HG03064 (cell line): ENCODE measurements around the gene IKZF2.
A peak's percentile ranks its signal among the peaks of the same experiment; 100 is the strongest.

ENCODE experiments used
- ATAC-seq: cut with Tn5 transposase; IDR thresholded peaks from one replicate; pipeline ENCODE4 v1.9.1; 2021; ENCODE audit warnings: low read depth; ENCODE audit not compliant: unreplicated experiment

The IKZF2 gene

GRCh38 chr2:213010106-213010779, 141.2 kb downstream of the IKZF2 start:
- no peak for ATAC-seq

DNA sequence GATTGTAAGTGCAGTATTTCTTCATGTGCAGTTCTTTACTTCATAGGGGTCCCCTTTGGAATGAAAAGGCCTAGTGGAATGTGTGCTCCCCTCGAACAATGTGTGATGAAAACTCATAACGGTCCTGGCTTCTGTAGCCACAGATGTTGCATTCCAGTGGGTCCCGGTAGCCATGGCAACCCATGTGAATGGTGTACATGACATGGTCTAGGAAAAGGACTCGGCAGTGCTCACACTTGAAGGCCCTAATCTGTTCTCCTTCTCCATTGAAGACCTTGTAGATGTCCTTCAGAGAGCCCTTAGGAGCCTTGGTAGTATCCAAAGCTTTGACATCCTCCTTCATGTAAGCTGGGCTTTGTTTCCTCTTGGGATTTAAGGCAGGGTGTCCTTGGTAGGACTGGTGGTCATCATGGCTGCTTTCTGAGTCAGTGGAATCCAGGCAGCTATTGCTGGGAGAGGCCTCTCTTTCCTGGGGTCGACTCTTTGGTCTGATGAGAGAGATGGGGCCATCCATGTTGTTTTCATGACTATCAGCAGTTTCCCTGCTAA, 144.0 kb downstream of the IKZF2 start:
- ATAC-seq, result no peak

GRCh38 chr2:213004197-213004821, 147.1 kb downstream of the IKZF2 start:
- ATAC-seq, result no peak

DNA sequence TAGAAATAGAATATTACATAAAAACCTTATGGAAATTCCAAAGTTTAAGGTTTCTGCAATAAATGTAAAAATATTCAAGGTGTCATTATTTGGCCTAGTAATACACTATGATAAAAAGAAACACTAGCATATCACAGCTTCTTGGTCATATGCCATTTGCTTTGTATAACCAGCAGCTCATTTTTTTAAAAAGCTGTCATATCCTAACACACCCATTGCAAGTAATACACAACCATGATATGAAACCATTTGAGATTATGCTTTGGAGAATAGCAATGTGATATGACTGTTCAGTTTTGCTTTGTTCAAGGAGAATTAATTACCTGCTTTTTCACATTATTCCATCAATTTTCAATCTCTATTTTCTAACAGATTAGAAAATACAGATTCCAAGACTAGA, 149.0 kb downstream of the IKZF2 start:
- ATAC-seq, result peak; percentile 36

GRCh38 chr2:213001297-213001910, 150.0 kb downstream of the IKZF2 start:
- no peak for ATAC-seq

DNA sequence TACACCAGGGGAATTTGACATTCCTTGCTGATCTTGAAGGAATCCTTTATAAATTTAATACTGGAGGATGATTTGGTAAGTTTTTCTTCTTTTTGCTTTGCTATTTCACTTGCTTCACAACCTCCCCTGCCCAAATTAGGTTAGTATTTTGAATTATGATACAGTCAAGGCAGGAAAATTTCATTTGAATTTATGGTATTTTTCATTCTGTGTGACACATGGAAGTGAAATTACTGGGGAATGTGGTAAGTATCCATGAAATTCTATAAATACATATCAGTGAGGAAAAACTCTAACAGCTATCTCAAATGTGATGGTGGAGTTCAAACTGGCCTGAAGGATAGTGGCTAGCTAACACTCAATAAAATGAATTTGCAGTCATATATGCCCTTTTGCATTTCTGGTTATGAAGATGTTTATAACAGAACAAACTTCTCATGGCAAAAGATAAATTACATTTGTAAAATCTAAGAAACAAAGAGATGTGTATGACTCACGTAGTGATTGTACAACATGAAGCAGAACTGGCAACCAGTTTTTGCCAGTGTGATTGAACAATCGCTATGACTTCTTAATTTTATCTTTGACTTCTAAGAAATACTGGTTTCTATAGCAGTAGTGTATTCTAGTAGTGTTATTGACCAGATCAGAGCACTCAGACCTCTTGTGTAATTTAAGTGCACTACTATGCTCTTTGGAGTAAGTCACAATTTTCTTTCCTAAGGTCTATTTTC, 152.6 kb downstream of the IKZF2 start:
- no peak for ATAC-seq

GRCh38 chr2:212997526-212998020, 153.8 kb downstream of the IKZF2 start:
- ATAC-seq, result no peak

GRCh38 chr2:212995920-212996319, 155.5 kb downstream of the IKZF2 start:
- ATAC-seq, result no peak

DNA sequence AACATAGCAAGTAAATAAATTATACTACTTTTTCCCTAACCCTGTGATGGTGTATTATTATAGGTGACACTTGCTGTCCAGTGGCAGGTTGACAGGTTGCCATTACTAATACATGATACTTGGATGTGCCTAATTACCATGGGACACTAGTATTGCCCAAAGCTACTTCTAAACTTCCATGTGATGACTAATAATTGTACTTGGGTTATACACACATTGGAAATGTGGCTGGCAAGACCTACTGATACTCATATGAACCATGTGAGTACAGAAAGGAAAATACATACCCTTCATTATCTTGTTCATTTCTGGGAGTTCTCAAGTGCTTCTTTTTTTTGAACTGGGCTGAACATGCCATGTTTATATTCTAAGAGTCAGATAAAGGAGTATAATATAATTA, 156.4 kb downstream of the IKZF2 start:
- no peak for ATAC-seq

GRCh38 chr2:212991120-212991519, 160.3 kb downstream of the IKZF2 start:
- ATAC-seq, result peak; percentile 93

- peak; percentile 74 for ATAC-seq
Measured at GRCh38 chr2:212990697-212991096, 160.7 kb downstream of the IKZF2 start.

DNA sequence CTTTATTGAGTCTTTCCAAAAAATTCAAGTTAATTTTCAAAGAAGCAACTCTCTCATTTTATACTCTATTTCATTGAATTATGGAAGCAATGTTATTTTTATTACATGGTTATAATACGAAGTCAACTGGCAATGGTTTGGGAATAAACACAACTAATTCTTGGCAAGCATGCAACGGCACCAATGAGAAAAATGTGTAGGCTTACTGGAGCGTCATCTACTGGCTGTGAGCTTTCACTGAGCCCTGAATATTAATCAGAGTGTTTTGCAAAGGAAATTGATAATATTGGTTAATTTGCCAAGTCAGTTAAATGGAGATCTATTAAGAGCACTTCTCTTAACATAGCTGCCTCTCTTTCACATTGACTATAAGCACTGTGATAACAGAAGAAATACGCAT, 163.9 kb downstream of the IKZF2 start:
- ATAC-seq, result no peak

GRCh38 chr2:212984129-212984528, 167.3 kb downstream of the IKZF2 start:
- no peak for ATAC-seq

GRCh38 chr2:212979799-212980198, 171.6 kb downstream of the IKZF2 start:
- ATAC-seq, result no peak

- ATAC-seq, result no peak
Measured at GRCh38 chr2:212979046-212979612, 172.3 kb downstream of the IKZF2 start.

DNA sequence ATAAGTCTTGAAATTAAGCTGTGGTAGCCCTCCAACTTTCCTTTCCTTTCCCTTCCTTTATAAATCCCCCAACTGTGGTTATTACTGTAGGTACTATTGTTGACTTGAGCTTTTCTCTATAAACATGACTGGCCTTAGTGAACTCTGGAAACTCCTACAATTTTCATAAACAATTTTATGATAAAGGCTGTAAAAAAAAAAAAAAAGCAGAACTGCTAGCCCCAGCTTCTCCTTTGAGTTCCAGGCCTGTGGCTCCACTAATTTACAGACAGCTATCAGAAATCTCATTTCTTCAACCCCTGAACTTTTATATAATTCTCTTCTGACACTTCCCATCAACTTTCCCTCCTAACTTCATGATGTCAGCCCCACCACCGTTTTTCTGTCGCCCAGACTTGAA, 174.3 kb downstream of the IKZF2 start:
- no peak for ATAC-seq

- no peak for ATAC-seq
Measured at GRCh38 chr2:212975333-212975732, 176.1 kb downstream of the IKZF2 start.

- ATAC-seq, result no peak
Measured at GRCh38 chr2:212974692-212975091, 176.7 kb downstream of the IKZF2 start.

GRCh38 chr2:212973347-212973746, 178.1 kb downstream of the IKZF2 start:
- ATAC-seq, result no peak

DNA sequence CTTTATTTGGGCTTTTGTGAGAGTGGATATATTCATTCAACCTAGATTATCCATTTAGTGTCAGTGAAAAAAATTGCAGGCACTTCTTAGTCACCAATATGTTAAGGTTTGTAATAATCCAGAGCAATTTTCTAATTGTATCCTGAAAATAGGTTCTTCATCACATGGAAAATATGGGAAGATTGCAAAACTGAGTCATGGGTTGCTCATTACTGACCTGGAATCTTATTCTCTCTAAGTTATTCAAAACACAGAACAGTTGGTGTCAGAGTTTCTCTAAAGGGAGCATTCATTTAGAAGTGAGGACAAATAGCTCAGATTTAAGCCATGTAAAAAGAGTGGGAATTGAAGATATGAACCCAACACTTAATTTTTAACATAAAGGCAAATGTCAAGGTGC, 181.3 kb downstream of the IKZF2 start:
- ATAC-seq, result no peak
